Upper lobe of right lung (tissue), 1 donor: ENCODE measurements around the gene SYCP1. TPM values are rescaled to one million over a fixed set of nuclear protein-coding genes. Genes with fewer than 3 reads are reported as not detected.

Experiments used
- ATAC-seq: fragments of 200-7000 bp; cut with Tn5 transposase; one replicate; pipeline ENCODE4 v1.9.1; 2020; ENCODE audit warnings: mild to moderate bottlenecking, moderate library complexity
- DNase-seq: peaks from one replicate; pipeline ENCODE4 v3.0.0-alpha.2; 2020
- H3K27ac ChIP-seq: fragments of 200-600 bp; one replicate; pipeline ENCODE4 v1.8.0; 2022
- H3K27me3 ChIP-seq: fragments of 200-600 bp; one replicate; pipeline ENCODE4 v1.8.0; 2022; ENCODE audit warnings: mild to moderate bottlenecking
- H3K36me3 ChIP-seq: fragments of 200-600 bp; one replicate; pipeline ENCODE4 v1.8.0; 2022
- H3K4me1 ChIP-seq: fragments of 200-600 bp; one replicate; pipeline ENCODE4 v1.8.0; 2022
- H3K4me3 ChIP-seq: fragments of 200-600 bp; one replicate; pipeline ENCODE4 v1.8.0; 2022; ENCODE audit warnings: mild to moderate bottlenecking
- H3K9me3 ChIP-seq: fragments of 200-600 bp; one replicate; pipeline ENCODE4 v1.8.0; 2022
- CTCF ChIP-seq: fragments of 200-600 bp; IDR thresholded peaks from one replicate; pipeline ENCODE4 v1.8.0; 2022; ENCODE audit warnings: antibody characterized with exemption
- intact Hi-C: fragments of 100-400 bp; cut with DNase I; formaldehyde crosslinking; loops from one replicate; pipeline ENCODE4 v1.11.0; 2022
- total RNA-seq: library from RNA; stranded (reverse); fragmentation: NEBNext Ultra II Directional; extraction: Animal tissue kit (Norgen Biotek cat#: 25700); gene quantifications from one replicate; pipeline ENCODE4 v1.2.1, GENCODE V29; 2021
- donor health status: DM: no; HTN: yes; CAD: no; lungs with severe emphysema.

The SYCP1 gene
- total RNA-seq, 1 donor from 2014 or later = not detected

- H3K4me3 ChIP-seq = no peak overlapping the region
- H3K4me1 ChIP-seq = no peaks in the 10 kb centered on the region
- DNase-seq = no peak
- H3K9me3 ChIP-seq = no peaks in the 10 kb centered on the region
- H3K27me3 ChIP-seq = no peaks in the 10 kb centered on the region
- intact Hi-C loops = no loop called here
- no peaks in the 10 kb centered on the region for H3K36me3 ChIP-seq
- TF ChIP-seq CTCF = no peak
- no peak for ATAC-seq
- no peak overlapping the region for H3K27ac ChIP-seq
These were observed 23.2 kb upstream of the SYCP1 start for GRCh38 chr1:114831276-114831994.

- ATAC-seq = no peak
- Histone ChIP-seq H3K9me3 (no peaks in the 10 kb centered on the region), H3K4me1 (no peaks in the 10 kb centered on the region)
These were observed 22.6 kb upstream of the SYCP1 start for GRCh38 chr1:114832057-114832456.

GRCh38 chr1:114833421-114833820 is 21.2 kb upstream of the SYCP1 start:
- no peak for ATAC-seq
- Histone ChIP-seq H3K4me1 (no peaks in the 10 kb centered on the region), H3K36me3 (no peaks in the 10 kb centered on the region), H3K27ac (no peak overlapping the region), H3K4me3 (no peak overlapping the region), H3K27me3 (no peaks in the 10 kb centered on the region), H3K9me3 (no peaks in the 10 kb centered on the region)
- no peak for DNase-seq
- intact Hi-C loops = no loop called here
- TF ChIP-seq CTCF = no peak

More at GRCh38 chr1:114832057-114832456, 22.6 kb upstream of the SYCP1 start:
- no peak overlapping the region for H3K27ac ChIP-seq
- intact Hi-C loops = no loop called here
- no peaks in the 10 kb centered on the region for H3K27me3 ChIP-seq
- no peak overlapping the region for H3K4me3 ChIP-seq
- H3K36me3 ChIP-seq = no peaks in the 10 kb centered on the region
- no peak for TF ChIP-seq CTCF
- no peak for DNase-seq

- ATAC-seq = no peak
- DNase-seq = no peak
- Histone ChIP-seq H3K9me3 (no peaks in the 10 kb centered on the region), H3K4me3 (no peak overlapping the region), H3K27me3 (no peaks in the 10 kb centered on the region), H3K27ac (no peak overlapping the region), H3K4me1 (no peaks in the 10 kb centered on the region), H3K36me3 (no peaks in the 10 kb centered on the region)
- intact Hi-C loops = no loop called here
- no peak for TF ChIP-seq CTCF
These were observed 10.4 kb upstream of the SYCP1 start for GRCh38 chr1:114844270-114844669.

- intact Hi-C loops = no loop called here
- DNase-seq (no peak), ATAC-seq (no peak)
- Histone ChIP-seq H3K4me1 (no peaks in the 10 kb centered on the region), H3K4me3 (no peak overlapping the region), H3K36me3 (no peaks in the 10 kb centered on the region), H3K27me3 (peaks cover 29% of the 10 kb centered on the region), H3K9me3 (no peaks in the 10 kb centered on the region), H3K27ac (no peak overlapping the region)
- TF ChIP-seq CTCF = no peak
These were observed 1.1 kb upstream of the SYCP1 start for GRCh38 chr1:114853584-114853983.

GRCh38 chr1:114861384-114861783 is 6.7 kb downstream of the SYCP1 start:
- intact Hi-C loops = no loop called here
- no peak for ATAC-seq

More at GRCh38 chr1:114861384-114861783, 6.7 kb downstream of the SYCP1 start:
- H3K27me3 ChIP-seq = peaks cover 9% of the 10 kb centered on the region
- no peaks in the 10 kb centered on the region for H3K9me3 ChIP-seq
- H3K4me1 ChIP-seq = no peaks in the 10 kb centered on the region
- H3K36me3 ChIP-seq = no peaks in the 10 kb centered on the region
- H3K4me3 ChIP-seq = no peak overlapping the region
- H3K27ac ChIP-seq = no peak overlapping the region
- TF ChIP-seq CTCF = no peak
- no peak for DNase-seq
